GM12878 (cell line): ENCODE results near the gene NUAK2. TPM values are rescaled to one million over a fixed set of nuclear protein-coding genes. Genes with fewer than 3 reads are reported as not detected.

Experiments
- ASH2L ChIP-seq: fragments of 300-600, 200-600 bp; sonication (generic); IDR thresholded peaks from 2 replicates; pipeline ENCODE4 v1.6.1; 2017; ENCODE audit warnings: low read depth, mild to moderate bottlenecking, borderline replicate concordance
- ATF7 ChIP-seq: fragments of 450-650 bp; IDR thresholded peaks from 2 replicates; pipeline ENCODE4 v1.6.1; 2016; ENCODE audit warnings: low read depth, mild to moderate bottlenecking
- BCLAF1 ChIP-seq: fragments of 450-650 bp; IDR thresholded peaks from 2 replicates; pipeline ENCODE4 v1.6.1; 2017; ENCODE audit warnings: antibody characterized with exemption, mild to moderate bottlenecking, moderate library complexity
- BRCA1 ChIP-seq: IDR thresholded peaks from 2 replicates; pipeline ENCODE4 v1.6.1; 2011; ENCODE audit warnings: low read depth, low read length, improper control_type of control experiment
- EED ChIP-seq: sonication (generic); IDR thresholded peaks from 2 replicates; pipeline ENCODE4 v1.6.1; 2016; ENCODE audit warnings: antibody characterized with exemption, low read depth
- EP300 ChIP-seq, 2 experiments: fragments of 150-350 bp in 1 of 2; IDR thresholded peaks; 2 replicates each; pipeline ENCODE4 v1.6.1; 2011 to 2012; ENCODE audit warnings: low read depth in 2 of 2, low read length in 2 of 2, borderline replicate concordance in 1 of 2, improper control_type of control experiment in 1 of 2, inconsistent platforms in 1 of 2; ENCODE audit not compliant: control insufficient read depth in 1 of 2
- JUNB ChIP-seq: IDR thresholded peaks from 2 replicates; pipeline ENCODE4 v1.6.1; 2016; ENCODE audit warnings: antibody characterized with exemption, mild to moderate bottlenecking
- KAT2A ChIP-seq: conservative IDR thresholded peaks from 2 replicates; pipeline ENCODE4 v1.6.1; 2011; ENCODE audit warnings: low read depth, low read length; ENCODE audit not compliant: control insufficient read depth
- KLF5 ChIP-seq: fragments of 450-650 bp; IDR thresholded peaks from 2 replicates; pipeline ENCODE4 v1.6.1; 2014; ENCODE audit warnings: mild to moderate bottlenecking; ENCODE audit not compliant: partially characterized antibody
- RCOR1 ChIP-seq: conservative IDR thresholded peaks from 2 replicates; pipeline ENCODE4 v1.6.1; 2012; ENCODE audit warnings: low read depth, low read length, improper control_type of control experiment
- STAT1 ChIP-seq: fragments of 450-650 bp; conservative IDR thresholded peaks from 2 replicates; pipeline ENCODE4 v1.6.1; 2014; ENCODE audit warnings: antibody characterized with exemption, mild to moderate bottlenecking
- TCF12 ChIP-seq: IDR thresholded peaks from 2 replicates; pipeline ENCODE4 v1.6.1; 2011; ENCODE audit warnings: low read depth, mild to moderate bottlenecking, low read length
- ZBED1 ChIP-seq: IDR thresholded peaks from 2 replicates; pipeline ENCODE4 v1.6.1; 2016; ENCODE audit warnings: borderline replicate concordance
- polyA plus RNA-seq, 11 experiments: library from polyadenylated mRNA; depleted of rRNA in 4 of 11; unstranded in 6 of 11; stranded (reverse) in 5 of 11; fragments of >200 nt; fragmentation: Nextera tagmentation in 4 of 11; fragmentation: Illumina TruSeq in 1 of 11; extraction: Ambion mirVana in 4 of 11; extraction: Trizol in 1 of 11; gene quantifications; 1 replicate in 1 of 11; 2 replicates in 10 of 11; pipeline versions ENCODE4 v1.2.1 to v1.2.3, GENCODE V29; 2011 to 2016; ENCODE audit warnings: inconsistent platforms in 2 of 11, missing spikeins in 2 of 11, low read depth in 1 of 11
- total RNA-seq, 4 experiments: library from RNA; depleted of rRNA in 3 of 4; stranded (reverse); fragments of >200 nt in 3 of 4; fragmentation: Illumina TruSeq in 1 of 4; extraction: Trizol in 1 of 4; gene quantifications; 2 replicates each; pipeline versions ENCODE4 v1.2.1 to v1.2.3, GENCODE V29; 2013 to 2021

Gene NUAK2
- total and polyA plus RNA-seq, 10 of the 15 experiments (the other 5 are each of a cell fraction or from before 2014, with no cell fraction given): 0.27 to 3.0 (median 1.2) TPM

- TF ChIP-seq ATF7: peak; percentile 42; the same call in 1 of the 2 replicates
- peak; percentile 96 for TF ChIP-seq EED
- TF ChIP-seq EP300 (IDR thresholded peaks at IDR 0.05; ENCODE audit: borderline replicate concordance in 1 of 2, control insufficient read depth in 1 of 2, low read depth in 2 of 2, low read length in 2 of 2): peak in 1 of 2 experiments; percentile 46; a peak in 1 of 4 replicates
- TF ChIP-seq ZBED1: no peak
- TF ChIP-seq JUNB: peak; percentile 74
- TF ChIP-seq ASH2L: no peak
- TF ChIP-seq RCOR1: no peak
- no peak for TF ChIP-seq BCLAF1
- TF ChIP-seq TCF12: no peak
- TF ChIP-seq KAT2A: no peak
- TF ChIP-seq STAT1: no peak
- TF ChIP-seq KLF5: no peak
- TF ChIP-seq BRCA1: no peak
Observed at GRCh38 chr1:205294175-205294917, 27.2 kb downstream of the NUAK2 start (continued).
